Measurements from ENCODE around the gene CDH16.
A peak's percentile ranks its signal among the peaks of the same experiment; 100 is the strongest.
"Not testable (repeated sequence)": the region's sequence is repeated elsewhere in the genome, so short reads cannot be mapped to it uniquely, and the experiment has no call there.

The CDH16 gene

GRCh38 chr16:66908762-66909559 lies 9.7 kb downstream of the CDH16 start:
- no peak for DNase-seq (ENCODE audit: low spot score)

DNA sequence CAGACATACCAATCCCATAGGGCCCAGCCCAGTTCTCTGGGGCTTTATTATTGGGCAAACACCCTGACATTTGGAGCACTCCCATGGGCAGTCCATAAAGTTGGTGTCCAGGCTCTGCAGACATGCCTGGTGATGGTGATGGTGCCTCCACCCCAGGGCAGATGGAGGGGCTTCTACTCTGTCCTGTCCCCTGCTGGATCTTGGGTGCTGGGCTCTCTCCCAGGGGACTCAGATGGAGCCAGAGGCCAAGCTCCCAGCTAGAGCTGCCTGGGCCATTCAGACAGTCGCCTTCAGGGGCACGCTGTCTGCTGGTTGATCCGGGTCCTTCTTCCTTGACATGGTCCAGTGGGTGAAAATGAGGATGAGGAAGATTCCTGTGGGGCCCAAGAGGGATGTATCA lies 10.6 kb downstream of the CDH16 start:
- DNase-seq (ENCODE audit: low spot score) = no peak

DNA sequence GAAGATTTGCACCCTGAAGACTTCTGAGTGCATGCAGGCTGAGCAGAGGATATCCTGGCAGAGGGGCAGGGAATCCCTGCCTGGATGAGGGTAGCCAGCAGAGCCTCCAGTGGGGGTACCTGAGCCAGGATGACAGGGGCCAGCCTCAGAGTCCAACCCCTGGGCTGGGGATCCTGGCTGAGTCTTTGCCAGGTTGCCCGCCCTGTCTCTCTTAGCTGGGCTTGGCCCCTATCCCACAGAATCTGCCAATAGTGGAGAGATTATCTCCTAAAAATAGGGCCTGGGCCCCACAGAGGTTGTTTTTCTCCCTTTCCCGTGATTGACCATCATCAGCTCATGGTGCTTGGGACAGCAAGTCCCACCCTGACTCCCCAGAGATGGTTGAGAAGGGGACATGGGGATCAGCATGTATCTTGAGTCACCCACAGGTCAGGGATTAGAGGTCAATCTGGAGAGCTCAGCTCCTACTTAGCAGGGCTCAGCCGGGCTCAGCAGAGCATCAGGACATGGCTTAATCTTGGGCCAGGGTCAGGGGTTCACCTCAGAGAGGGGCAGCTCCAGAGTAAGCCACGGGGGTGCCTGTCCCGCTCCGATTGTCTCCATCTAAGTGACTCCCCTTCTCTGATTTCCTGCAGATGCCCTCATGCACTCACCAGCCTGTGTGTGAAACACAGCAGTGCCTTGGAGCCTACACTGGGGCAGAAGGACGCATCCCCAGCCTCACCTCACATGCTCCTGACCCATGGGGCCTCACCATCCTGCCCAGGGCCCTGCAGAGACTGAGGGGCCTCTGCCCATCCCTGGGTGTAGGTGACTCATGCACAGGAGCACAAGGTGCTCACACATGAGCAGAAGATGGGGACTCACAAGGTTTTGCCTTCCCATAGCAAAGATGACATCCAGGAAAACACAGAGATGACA lies 11.5 kb downstream of the CDH16 start:
- no peak for DNase-seq (ENCODE audit: low spot score)

GRCh38 chr16:66905633-66906539 lies 12.8 kb downstream of the CDH16 start:
- no peak for DNase-seq (ENCODE audit: low spot score)

- DNase-seq (ENCODE audit: low spot score) = no peak
Observed at GRCh38 chr16:66904846-66905632, 13.6 kb downstream of the CDH16 start.

- DNase-seq (ENCODE audit: low spot score) = no peak
Observed at GRCh38 chr16:66904428-66904845, 14.2 kb downstream of the CDH16 start.

GRCh38 chr16:66903544-66904427 lies 14.9 kb downstream of the CDH16 start:
- DNase-seq (ENCODE audit: low spot score) = no peak

- DNase-seq (ENCODE audit: low spot score) = no peak
Observed at GRCh38 chr16:66902648-66903543, 15.8 kb downstream of the CDH16 start.

DNA sequence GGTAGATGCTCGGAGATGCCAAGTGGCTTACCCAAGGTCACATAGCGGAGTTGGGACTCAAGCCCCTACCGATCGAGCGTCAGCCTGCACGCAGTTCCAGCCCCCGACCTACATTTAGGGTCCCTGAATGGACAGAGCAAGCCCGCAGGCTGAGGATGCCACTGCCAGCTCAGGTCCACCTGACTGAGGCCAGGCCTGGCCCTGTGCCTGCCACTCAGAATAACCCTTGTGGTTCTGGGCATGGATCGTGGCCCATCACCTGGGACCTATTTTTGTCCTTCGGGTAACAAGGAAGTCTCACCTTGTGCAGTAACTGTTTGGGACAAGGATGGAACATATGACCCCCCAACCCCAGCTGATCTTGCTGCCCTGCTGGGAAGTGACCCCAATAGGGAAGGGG lies 17.1 kb downstream of the CDH16 start:
- DNase-seq (ENCODE audit: low spot score) = peak; percentile 86

GRCh38 chr16:66900721-66901441 lies 17.8 kb downstream of the CDH16 start:
- DNase-seq (ENCODE audit: low spot score) = peak; percentile 79

DNA sequence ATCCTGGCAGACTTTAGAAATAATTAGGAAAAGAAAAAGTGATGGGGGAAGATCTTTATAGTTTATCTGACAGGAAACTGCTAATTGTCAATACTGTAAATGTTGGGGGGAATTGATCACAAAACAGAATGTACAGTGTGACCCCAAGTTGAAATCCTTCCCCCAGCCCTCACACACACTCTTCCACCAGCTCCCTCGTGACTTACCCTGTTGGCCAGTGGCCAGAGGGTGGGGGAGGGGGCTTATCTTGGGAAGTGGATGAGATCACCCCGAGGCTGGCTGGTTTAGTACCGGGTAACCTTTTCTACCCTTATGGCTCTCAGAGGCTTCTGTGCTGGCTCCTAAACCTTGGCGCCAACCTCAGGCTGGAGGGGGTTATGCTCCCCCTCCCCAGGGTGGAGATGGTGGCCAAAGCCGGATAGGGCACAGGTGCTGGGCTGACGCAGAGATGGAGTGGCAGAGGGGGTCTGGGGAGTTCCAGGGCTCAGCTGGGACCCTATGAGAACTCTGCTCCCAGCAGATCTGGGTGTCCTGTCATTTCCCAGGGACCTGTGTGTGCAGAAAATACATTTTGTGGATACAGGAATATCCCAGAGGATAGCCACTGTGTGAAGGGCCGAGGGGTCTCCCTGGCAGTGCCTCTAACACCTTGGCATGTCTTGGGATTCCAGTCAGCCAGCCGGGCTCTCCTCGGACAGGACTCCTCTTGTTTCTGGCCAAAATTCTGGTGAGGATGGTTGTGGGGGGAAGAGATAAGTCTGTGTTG lies 18.6 kb downstream of the CDH16 start:
- DNase-seq (ENCODE audit: low spot score) = no peak

DNA sequence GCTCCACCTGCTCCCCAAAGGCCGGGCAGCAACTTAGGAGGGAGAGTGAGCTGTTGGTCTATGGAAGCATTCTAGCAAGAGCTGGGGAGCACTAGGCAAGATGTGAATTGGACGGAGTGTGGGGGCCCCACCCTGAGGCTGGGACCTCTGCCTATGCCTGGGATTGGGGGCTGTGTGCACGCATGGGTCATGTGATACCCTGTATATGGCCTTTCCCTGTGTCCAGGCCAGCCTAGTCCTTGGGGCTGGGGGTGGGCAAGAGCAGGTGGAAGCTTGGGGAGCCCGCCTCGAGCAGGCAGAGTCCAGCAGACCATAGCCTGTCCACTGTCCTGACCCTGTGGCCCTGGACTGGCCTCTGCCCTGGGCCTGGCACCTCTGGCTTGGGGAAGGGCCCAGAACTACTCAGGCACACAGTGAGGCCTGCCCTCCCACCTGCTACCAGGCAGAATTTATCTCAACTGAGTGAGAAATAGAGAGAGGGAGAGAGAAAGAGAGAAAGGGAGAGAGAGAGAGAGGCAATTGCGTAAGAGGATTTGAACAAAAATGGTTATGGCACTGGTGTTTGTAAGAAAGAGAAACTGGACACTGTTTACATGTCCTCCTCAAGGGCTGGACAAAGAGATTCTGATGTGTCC lies 19.3 kb downstream of the CDH16 start:
- no peak for DNase-seq (ENCODE audit: low spot score)

- DNase-seq (ENCODE audit: low spot score) = no peak
Observed at GRCh38 chr16:66898933-66899309, 19.8 kb downstream of the CDH16 start.

DNA sequence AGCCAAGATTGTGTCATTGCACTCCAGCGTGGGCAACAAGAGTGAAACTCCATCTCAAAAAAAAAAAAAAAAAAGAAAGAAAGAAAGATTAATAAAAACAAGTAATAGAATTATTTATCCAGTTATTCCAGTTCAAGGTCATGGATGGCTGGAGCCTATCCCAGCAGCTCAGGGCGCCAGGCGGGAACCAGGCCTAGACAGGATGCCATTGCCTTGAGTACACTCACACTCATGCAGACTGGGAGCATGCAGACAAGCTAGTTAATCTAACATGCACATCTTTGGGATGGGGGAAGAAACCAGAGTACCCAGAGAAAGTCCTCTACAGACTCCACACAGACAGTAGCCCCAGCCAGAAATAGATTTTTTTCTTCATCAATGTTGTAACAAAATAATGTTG lies 20.5 kb downstream of the CDH16 start:
- DNase-seq (ENCODE audit: low spot score) = no peak

- not testable (repeated sequence) for DNase-seq (ENCODE audit: low spot score)
Observed at GRCh38 chr16:66896682-66897081, 22.0 kb downstream of the CDH16 start.

DNA sequence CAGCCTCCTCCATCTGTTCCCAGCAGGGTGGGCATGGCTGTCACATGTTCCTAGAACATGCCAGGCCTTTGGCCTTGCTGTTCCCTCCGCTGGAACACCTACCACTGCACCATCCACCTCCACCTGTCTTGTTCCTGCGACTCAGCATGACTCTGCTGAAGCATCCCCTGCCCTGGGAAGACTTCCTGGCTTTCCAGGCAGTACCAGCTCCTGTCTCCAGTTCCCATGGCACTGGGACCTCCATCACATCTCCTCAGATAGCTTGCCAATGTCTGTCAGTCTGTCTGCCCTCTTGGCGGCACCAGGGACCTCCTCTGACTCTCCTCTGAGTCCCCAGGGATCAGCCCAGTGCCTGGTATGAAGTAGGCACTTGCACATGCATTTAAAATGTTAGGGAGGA lies 22.7 kb downstream of the CDH16 start:
- no peak for DNase-seq (ENCODE audit: low spot score)

DNA sequence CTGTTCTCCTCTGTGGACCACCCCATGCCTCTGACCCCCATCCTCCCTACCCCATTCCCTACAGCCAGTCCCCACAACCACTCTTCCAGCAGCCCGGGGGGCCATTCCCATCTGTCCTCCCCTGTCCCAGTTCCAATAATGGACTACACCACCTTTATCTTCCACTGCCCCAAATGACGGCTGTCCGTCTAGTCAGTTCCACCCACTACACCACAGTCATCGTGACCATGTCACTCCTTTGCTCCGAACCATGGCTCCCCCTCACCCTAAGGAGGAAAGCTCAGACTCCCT lies 23.1 kb downstream of the CDH16 start:
- no peak for DNase-seq (ENCODE audit: low spot score)
